ENCODE measurements around the gene BTD. TPM values are rescaled to one million over a fixed set of nuclear protein-coding genes. Genes with fewer than 3 reads are reported as not detected.

The BTD gene
- polyA plus RNA-seq, 2 of the 4 experiments (the other 2 are of a cell fraction), result 17.6 to 17.8 TPM

DNA sequence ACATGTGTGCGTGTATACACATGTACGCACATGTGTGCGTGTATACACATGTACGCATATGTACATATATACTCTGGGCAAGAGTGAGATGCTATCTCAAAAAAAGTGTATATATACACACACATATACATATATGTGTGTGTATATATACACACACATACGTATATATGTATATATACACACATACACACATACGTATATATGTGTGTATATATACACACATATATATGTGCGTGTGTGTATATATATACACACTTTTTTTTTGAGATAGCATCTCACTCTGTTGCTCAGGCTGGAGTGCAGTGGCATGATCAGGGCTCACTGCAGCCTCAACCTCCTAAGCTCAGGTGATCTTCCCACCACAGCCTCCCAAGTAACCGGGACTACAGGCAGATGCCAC is 8.6 kb upstream of the BTD start:
- Histone ChIP-seq H3K4me2 (no peak overlapping the region), H3K27ac (no peak overlapping the region), H3K9me3 (no peaks in the 10 kb centered on the region), H3K4me3 (no peak overlapping the region), H3K4me1 (no peaks in the 10 kb centered on the region)
- ATAC-seq (no peak), DNase-seq (ENCODE audit: low read depth in 1 of 2, low spot score in 1 of 2) (no peak), FAIRE-seq (no peak)
- 96% methylated on average over 8 of the region's 8 CpGs for WGBS (ENCODE audit: missing lambda C conversion rate)
- POLR2A ChIA-PET, result no interaction called here
- CTCF ChIA-PET, result no interaction called here
- no peak for TF ChIP-seq ZC3H11A (IDR thresholded peaks at IDR 0.05)
- TF ChIP-seq KDM5A (IDR thresholded peaks at IDR 0.05), result no peak
- no peak for TF ChIP-seq HEYL (CRISPR knock-in tag; IDR thresholded peaks at IDR 0.05)
- TF ChIP-seq, protein P1, sequence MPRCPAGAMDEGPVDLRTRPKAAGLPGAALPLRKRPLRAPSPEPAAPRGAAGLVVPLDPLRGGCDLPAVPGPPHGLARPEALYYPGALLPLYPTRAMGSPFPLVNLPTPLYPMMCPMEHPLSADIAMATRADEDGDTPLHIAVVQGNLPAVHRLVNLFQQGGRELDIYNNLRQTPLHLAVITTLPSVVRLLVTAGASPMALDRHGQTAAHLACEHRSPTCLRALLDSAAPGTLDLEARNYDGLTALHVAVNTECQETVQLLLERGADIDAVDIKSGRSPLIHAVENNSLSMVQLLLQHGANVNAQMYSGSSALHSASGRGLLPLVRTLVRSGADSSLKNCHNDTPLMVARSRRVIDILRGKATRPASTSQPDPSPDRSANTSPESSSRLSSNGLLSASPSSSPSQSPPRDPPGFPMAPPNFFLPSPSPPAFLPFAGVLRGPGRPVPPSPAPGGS (IDR thresholded peaks at IDR 0.05), result no peak
- TF ChIP-seq NPAS2 (CRISPR knock-in tag; IDR thresholded peaks at IDR 0.05; ENCODE audit: borderline replicate concordance), result no peak
- TF ChIP-seq SMC3 (IDR thresholded peaks at IDR 0.05), result no peak
- TF ChIP-seq HDAC2 (IDR thresholded peaks at IDR 0.05), result no peak
- TF ChIP-seq POLR2A (IDR thresholded peaks at IDR 0.05; ENCODE audit: low read length), result no peak
- no peak for TF ChIP-seq NFE2L2 (conservative IDR thresholded peaks at IDR 0.05; ENCODE audit: low read length)
- TF ChIP-seq MAFK (IDR thresholded peaks at IDR 0.05; ENCODE audit: partially characterized antibody), result no peak
- no peak for TF ChIP-seq RNF2 (IDR thresholded peaks at IDR 0.05; ENCODE audit: borderline replicate concordance, low read depth)
- TF ChIP-seq, protein P2, sequence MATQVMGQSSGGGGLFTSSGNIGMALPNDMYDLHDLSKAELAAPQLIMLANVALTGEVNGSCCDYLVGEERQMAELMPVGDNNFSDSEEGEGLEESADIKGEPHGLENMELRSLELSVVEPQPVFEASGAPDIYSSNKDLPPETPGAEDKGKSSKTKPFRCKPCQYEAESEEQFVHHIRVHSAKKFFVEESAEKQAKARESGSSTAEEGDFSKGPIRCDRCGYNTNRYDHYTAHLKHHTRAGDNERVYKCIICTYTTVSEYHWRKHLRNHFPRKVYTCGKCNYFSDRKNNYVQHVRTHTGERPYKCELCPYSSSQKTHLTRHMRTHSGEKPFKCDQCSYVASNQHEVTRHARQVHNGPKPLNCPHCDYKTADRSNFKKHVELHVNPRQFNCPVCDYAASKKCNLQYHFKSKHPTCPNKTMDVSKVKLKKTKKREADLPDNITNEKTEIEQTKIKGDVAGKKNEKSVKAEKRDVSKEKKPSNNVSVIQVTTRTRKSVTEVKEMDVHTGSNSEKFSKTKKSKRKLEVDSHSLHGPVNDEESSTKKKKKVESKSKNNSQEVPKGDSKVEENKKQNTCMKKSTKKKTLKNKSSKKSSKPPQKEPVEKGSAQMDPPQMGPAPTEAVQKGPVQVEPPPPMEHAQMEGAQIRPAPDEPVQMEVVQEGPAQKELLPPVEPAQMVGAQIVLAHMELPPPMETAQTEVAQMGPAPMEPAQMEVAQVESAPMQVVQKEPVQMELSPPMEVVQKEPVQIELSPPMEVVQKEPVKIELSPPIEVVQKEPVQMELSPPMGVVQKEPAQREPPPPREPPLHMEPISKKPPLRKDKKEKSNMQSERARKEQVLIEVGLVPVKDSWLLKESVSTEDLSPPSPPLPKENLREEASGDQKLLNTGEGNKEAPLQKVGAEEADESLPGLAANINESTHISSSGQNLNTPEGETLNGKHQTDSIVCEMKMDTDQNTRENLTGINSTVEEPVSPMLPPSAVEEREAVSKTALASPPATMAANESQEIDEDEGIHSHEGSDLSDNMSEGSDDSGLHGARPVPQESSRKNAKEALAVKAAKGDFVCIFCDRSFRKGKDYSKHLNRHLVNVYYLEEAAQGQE (IDR thresholded peaks at IDR 0.05), result no peak
- no peak for TF ChIP-seq TFCP2L1 (CRISPR knock-in tag; IDR thresholded peaks at IDR 0.05)
- no peak for TF ChIP-seq GATA3 (IDR thresholded peaks at IDR 0.05; ENCODE audit: borderline replicate concordance)
- no peak for TF ChIP-seq CHD4 (IDR thresholded peaks at IDR 0.05; ENCODE audit: borderline replicate concordance)
- TF ChIP-seq, protein P3, sequence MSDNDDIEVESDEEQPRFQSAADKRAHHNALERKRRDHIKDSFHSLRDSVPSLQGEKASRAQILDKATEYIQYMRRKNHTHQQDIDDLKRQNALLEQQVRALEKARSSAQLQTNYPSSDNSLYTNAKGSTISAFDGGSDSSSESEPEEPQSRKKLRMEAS (IDR thresholded peaks at IDR 0.05), result no peak
- no peak for TF ChIP-seq CBX2 (IDR thresholded peaks at IDR 0.05; ENCODE audit: borderline replicate concordance, low read depth)
- TF ChIP-seq ZFP36 (IDR thresholded peaks at IDR 0.05; ENCODE audit: borderline replicate concordance, partially characterized antibody), result no peak

DNA sequence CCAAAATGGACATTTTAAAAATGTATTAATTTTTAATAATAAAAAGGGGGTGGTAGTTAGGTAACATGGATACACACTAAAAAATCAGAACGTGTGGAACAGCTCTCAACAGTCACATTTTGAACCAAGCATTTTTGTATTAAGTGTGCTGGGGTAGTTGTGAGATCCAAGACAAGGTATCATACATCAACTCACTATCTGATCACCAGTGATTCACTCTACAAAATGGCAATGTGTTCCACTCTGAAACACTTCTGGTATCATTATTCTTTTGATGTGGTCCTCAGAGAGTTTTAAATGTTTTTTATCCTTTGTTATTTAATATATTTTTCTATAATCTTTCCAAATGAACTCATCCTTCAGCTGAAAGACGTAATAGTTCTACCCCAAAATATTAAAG is 5.6 kb upstream of the BTD start:
- Histone ChIP-seq H3K9me3 (no peaks in the 10 kb centered on the region), H3K4me1 (peaks cover 8% of the 10 kb centered on the region), H3K27ac (no peak overlapping the region), H3K4me3 (no peak overlapping the region), H3K4me2 (no peak overlapping the region)
- POLR2A ChIA-PET, result no interaction called here
- DNase-seq (ENCODE audit: low read depth in 1 of 2, low spot score in 1 of 2), result no peak
- CTCF ChIA-PET, result interaction anchor here (1.3 to 1.8 kb wide), 2 partner anchors 35 to 216 kb away, joined by 3 to 4 read pairs; no protein-coding TSS in a partner anchor
- FAIRE-seq, result no peak
- no peak for TF ChIP-seq POLR2AphosphoS2 (conservative IDR thresholded peaks at IDR 0.05; ENCODE audit: low read length)
- no peak for TF ChIP-seq HDAC2 (IDR thresholded peaks at IDR 0.05)
- TF ChIP-seq MAFK (IDR thresholded peaks at IDR 0.05; ENCODE audit: partially characterized antibody), result no peak
- no peak for TF ChIP-seq GATA3 (IDR thresholded peaks at IDR 0.05; ENCODE audit: borderline replicate concordance)
- no peak for ATAC-seq
- 79% methylated on average over 2 of the region's 2 CpGs for WGBS (ENCODE audit: missing lambda C conversion rate)

DNA sequence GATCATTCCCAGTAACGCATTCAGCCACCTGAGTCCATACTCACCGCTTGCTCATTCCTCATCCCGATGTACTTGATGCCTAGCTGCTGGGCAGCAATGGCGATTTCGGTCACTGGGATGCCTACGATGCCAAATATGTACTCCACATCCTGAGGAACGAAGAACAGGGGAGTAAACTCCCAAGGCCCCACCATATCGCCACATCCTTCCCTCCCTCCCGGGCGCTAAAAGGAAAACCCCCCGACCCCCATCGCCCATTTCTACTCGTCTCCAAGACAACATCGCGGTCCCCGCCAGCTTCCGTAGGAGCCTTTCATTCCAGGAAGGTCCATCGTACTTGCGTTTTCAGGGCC is 523 bp upstream of the BTD start:
- DNase-seq (ENCODE audit: low read depth in 1 of 2, low spot score in 1 of 2) (peak in 1 of 2 experiments; percentile 25), ATAC-seq (peak; percentile 34 to 54), FAIRE-seq (no peak)
- Histone ChIP-seq H3K4me1 (peaks cover 10% of the 10 kb centered on the region), H3K4me2 (peak overlapping the region; percentile 93), H3K9me3 (no peaks in the 10 kb centered on the region), H3K4me3 (peak overlapping the region; percentile 65), H3K27ac (peak overlapping the region; percentile 70 to 91)
- ChIA-PET POLR2A (interaction anchor here (0.6 to 2.1 kb wide), 10 partner anchors 9 to 496 kb away, joined by 3 to 10 read pairs (median 4); partner anchors contain the start of gene ANKRD28), CTCF (interaction anchor here (1.4 to 1.8 kb wide), 3 partner anchors 11 to 211 kb away, joined by 3 to 9 read pairs (median 5); no protein-coding TSS in a partner anchor)
- WGBS (ENCODE audit: missing lambda C conversion rate), result 0% methylated on average over 8 of the region's 19 CpGs
- TF ChIP-seq, protein P1 (IDR thresholded peaks at IDR 0.05), result no peak
- peak; percentile 54; the same call in 1 of the 2 replicates for TF ChIP-seq KDM5A (IDR thresholded peaks at IDR 0.05)
- no peak for TF ChIP-seq RNF2 (IDR thresholded peaks at IDR 0.05; ENCODE audit: borderline replicate concordance, low read depth)
- TF ChIP-seq JUN (IDR thresholded peaks at IDR 0.05), result 0 out of 5 replicates have a peak, but pooled peaks of 1 of the 2 experiments have one; percentile 10
- TF ChIP-seq PHF8 (IDR thresholded peaks at IDR 0.05; ENCODE audit: borderline replicate concordance, low read depth), result peak; percentile 23; the same call in 1 of the 2 replicates
- no peak for TF ChIP-seq CEBPB (IDR thresholded peaks at IDR 0.05)
- TF ChIP-seq, protein P4, sequence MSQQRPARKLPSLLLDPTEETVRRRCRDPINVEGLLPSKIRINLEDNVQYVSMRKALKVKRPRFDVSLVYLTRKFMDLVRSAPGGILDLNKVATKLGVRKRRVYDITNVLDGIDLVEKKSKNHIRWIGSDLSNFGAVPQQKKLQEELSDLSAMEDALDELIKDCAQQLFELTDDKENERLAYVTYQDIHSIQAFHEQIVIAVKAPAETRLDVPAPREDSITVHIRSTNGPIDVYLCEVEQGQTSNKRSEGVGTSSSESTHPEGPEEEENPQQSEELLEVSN (IDR thresholded peaks at IDR 0.05; ENCODE audit: borderline replicate concordance, low read depth), result no peak
- no peak for TF ChIP-seq MAFK (IDR thresholded peaks at IDR 0.05; ENCODE audit: partially characterized antibody)
- TF ChIP-seq CBX2 (IDR thresholded peaks at IDR 0.05; ENCODE audit: borderline replicate concordance, low read depth), result no peak
- no peak for TF ChIP-seq KDM1A (IDR thresholded peaks at IDR 0.05; ENCODE audit: low read depth)
